ENCODE measurements around the gene LEP.
"Not testable (repeated sequence)": the region's sequence is repeated elsewhere in the genome, so short reads cannot be mapped to it uniquely, and the experiment has no call there.

Gene LEP

GRCh38 chr7:128270826-128271272, 29.8 kb downstream of the LEP start:
- in situ Hi-C loops (cut with MboI; ENCODE audit: low sequenced_read_pairs) = no loop called here

DNA sequence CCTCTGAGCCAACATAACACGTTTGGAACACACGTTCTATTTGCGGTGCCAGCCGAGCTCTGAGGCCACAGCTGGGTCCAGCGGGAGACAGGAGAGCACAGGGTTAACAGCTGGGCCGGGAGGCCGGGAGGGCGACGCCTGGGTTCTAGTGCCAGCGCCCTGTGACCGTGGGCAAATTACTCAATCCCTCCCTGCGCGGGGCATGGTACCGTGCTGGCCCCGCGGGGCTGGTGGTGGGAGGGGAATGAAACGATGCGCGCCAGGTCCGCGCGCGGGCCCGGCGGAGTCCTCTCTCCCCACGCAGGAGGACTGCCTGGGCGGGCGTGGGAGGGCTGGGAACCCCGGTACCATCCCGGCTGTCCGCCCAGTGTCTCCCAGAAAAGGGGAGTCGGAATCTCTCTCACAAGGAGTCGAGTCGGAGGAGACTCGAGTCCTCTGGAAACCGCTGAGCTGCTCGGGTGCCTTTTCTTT, 30.4 kb downstream of the LEP start:
- in situ Hi-C loops (cut with MboI; ENCODE audit: low sequenced_read_pairs) = no loop called here

GRCh38 chr7:128271942-128272481, 30.9 kb downstream of the LEP start:
- in situ Hi-C loops (cut with MboI; ENCODE audit: low sequenced_read_pairs) = no loop called here

GRCh38 chr7:128274246-128274883, 33.3 kb downstream of the LEP start:
- in situ Hi-C loops (cut with MboI; ENCODE audit: low sequenced_read_pairs) = no loop called here

- in situ Hi-C loops (cut with MboI; ENCODE audit: low sequenced_read_pairs) = no loop called here
Measured at GRCh38 chr7:128274884-128275603, 34.0 kb downstream of the LEP start.

DNA sequence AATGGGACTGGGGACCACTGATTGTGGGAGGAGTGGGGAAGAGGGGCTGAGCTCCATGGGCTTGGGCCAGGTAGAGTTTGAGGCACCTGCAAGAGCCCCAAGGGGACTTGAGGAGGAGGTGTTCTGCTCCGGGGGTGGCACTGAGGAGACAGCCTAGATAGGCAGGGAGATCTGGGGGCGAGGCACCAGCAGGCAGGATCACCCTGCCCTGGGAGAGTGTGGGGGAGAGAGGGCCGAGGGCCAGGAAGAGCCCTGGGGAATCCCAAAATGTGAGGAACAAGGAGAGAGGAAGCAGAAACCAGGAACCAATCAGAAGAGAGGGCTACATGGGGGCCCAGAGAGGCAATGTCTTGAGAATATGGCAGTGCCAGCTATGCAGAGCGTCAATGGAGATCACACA, 34.6 kb downstream of the LEP start:
- in situ Hi-C loops (cut with MboI; ENCODE audit: low sequenced_read_pairs) = no loop called here

GRCh38 chr7:128278366-128278765, 37.3 kb downstream of the LEP start:
- in situ Hi-C loops (cut with MboI; ENCODE audit: low sequenced_read_pairs) = no loop called here

- in situ Hi-C loops (cut with MboI; ENCODE audit: low sequenced_read_pairs) = no loop called here
Measured at GRCh38 chr7:128279124-128279713, 38.1 kb downstream of the LEP start.

GRCh38 chr7:128280451-128280850, 39.4 kb downstream of the LEP start:
- in situ Hi-C loops (cut with MboI; ENCODE audit: low sequenced_read_pairs) = not testable (repeated sequence)

- in situ Hi-C loops (cut with MboI; ENCODE audit: low sequenced_read_pairs) = no loop called here
Measured at GRCh38 chr7:128281605-128282380, 40.7 kb downstream of the LEP start.

GRCh38 chr7:128284102-128284501, 43.0 kb downstream of the LEP start:
- in situ Hi-C loops (cut with MboI; ENCODE audit: low sequenced_read_pairs) = no loop called here

GRCh38 chr7:128287556-128287955, 46.5 kb downstream of the LEP start:
- in situ Hi-C loops (cut with MboI; ENCODE audit: low sequenced_read_pairs) = no loop called here

DNA sequence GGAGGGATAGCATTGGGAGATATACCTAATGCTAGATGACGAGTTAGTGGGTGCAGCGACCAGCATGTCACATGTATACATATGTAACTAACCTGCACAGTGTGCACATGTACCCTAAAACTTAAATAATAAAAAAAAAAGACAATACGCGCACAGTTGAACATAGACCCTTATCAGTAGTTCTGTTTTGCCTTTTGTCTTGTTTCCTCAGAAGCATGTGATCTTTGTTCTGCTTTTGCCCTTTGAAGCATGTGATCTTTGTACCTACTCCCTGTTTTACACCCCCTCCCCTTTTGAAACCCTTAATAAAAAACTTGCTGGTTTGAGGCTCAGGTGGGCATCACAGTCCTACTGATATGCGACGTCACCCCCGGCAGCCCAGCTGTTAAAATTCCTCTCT, 56.9 kb downstream of the LEP start:
- in situ Hi-C loops (cut with MboI; ENCODE audit: low sequenced_read_pairs) = not testable (repeated sequence)

DNA sequence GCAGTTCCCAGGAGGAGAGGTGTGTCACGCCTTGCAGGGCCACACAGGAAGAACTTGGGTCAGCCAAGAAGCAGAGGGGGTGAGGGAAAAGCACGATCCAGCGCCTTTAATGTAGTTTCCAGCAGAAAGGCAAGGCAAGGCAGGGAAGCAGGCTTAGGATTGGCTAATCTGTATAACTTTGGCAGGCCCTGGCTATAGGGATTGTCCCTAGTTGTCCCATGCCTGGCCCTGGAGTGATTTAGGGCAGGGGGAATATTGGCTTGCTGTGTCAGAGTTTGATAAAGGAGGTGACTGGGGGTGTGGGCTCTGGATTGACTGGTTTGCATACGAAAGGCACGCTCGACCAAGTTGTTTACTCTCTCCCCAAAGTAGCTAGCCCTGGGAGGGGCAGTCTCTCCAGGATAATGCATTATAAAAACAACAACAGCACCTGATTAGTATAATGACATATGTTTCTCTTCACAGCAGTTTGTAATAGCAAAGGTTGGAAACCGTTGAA, 58.1 kb downstream of the LEP start:
- in situ Hi-C loops (cut with MboI; ENCODE audit: low sequenced_read_pairs) = no loop called here

GRCh38 chr7:128302139-128302538, 61.1 kb downstream of the LEP start:
- in situ Hi-C loops (cut with MboI; ENCODE audit: low sequenced_read_pairs) = no loop called here

DNA sequence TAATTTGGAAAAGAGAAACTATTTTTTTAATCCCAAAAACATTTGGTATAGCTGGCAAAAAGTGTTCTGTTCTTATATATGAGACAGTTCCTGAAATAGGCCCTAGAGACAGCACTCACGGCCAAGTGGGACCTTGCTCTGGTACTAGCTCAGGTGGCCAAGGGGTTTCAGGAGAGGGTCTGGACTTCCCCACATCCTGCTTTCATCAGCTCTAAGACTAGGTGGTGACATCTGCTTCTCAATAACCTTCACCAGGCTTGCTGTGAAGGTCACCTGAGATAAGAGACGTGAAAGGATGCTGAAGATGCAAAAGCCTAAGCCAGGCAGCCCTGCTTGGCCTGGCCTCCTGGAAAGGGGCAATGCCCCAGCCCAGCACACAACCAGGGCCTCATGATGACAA, 62.1 kb downstream of the LEP start:
- in situ Hi-C loops (cut with MboI; ENCODE audit: low sequenced_read_pairs) = no loop called here

GRCh38 chr7:128303643-128304042, 62.6 kb downstream of the LEP start:
- in situ Hi-C loops (cut with MboI; ENCODE audit: low sequenced_read_pairs) = no loop called here

GRCh38 chr7:128304212-128304611, 63.1 kb downstream of the LEP start:
- in situ Hi-C loops (cut with MboI; ENCODE audit: low sequenced_read_pairs) = no loop called here

DNA sequence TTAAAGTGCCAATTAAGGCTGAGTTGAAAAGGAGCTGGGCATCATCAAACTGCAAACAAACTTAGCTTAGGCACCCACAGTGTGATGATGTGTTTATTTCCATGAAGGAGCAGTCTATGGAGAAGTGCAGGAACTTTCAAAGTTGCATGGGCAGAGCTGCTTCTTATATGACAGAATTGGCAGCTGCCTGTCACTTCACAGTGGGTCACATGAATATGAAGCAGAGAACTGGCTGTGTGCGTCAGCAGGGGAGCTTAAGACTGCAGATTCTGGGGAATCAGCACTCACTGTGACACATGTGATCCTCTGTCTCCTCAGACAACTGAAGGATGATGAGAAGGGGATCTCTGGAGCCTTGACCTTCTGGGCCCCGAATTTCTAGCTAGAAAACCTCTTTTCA, 66.0 kb downstream of the LEP start:
- in situ Hi-C loops (cut with MboI; ENCODE audit: low sequenced_read_pairs) = no loop called here

All from HL-60/S4 treated with retinoic acid at 250 ng/mL for 4 days and 3 days (cell line).